Heart left ventricle (tissue), 16 donors: ENCODE measurements around the gene WFDC5. TPM values are rescaled to one million over a fixed set of nuclear protein-coding genes. Genes with fewer than 3 reads are reported as not detected.
A peak's percentile ranks its signal among the peaks of the same experiment; 100 is the strongest.

Experiments
- ATAC-seq, 4 donors: fragments of 200-7000 bp; cut with Tn5 transposase; one replicate each; pipeline ENCODE4 v1.9.1; 2020 to 2022; ENCODE audit warnings: moderate library complexity in 4 of 4, mild to moderate bottlenecking in 3 of 4, moderate number of reproducible peaks in 1 of 4
- DNase-seq, 5 donors: peaks; one replicate each; pipeline ENCODE4 v3.0.0-alpha.2; 2020
- H3K27ac ChIP-seq, 12 donors: fragments of 200-600 bp; sonication (generic) in 4 of 12; one replicate each; pipeline versions ENCODE4 v1.5.0 to v1.8.0; 2016 to 2022; ENCODE audit warnings: mild to moderate bottlenecking in 2 of 12
- H3K27me3 ChIP-seq, 9 donors: fragments of 200-600 bp; sonication (generic) in 2 of 9; one replicate each; pipeline versions ENCODE4 v1.5.1 to v1.8.0; 2016 to 2022; ENCODE audit warnings: mild to moderate bottlenecking in 3 of 9
- H3K36me3 ChIP-seq, 9 donors: fragments of 200-600 bp; sonication (generic) in 2 of 9; one replicate each; pipeline versions ENCODE4 v1.5.0 to v1.8.0; 2018 to 2022; ENCODE audit warnings: mild to moderate bottlenecking in 2 of 9
- H3K4me1 ChIP-seq, 12 donors: fragments of 200-600 bp; sonication (generic) in 4 of 12; one replicate each; pipeline versions ENCODE4 v1.5.0 to v1.8.0; 2016 to 2022; ENCODE audit warnings: mild to moderate bottlenecking in 3 of 12
- H3K4me3 ChIP-seq, 12 donors: fragments of 200-600 bp; sonication (generic) in 4 of 12; one replicate each; pipeline versions ENCODE4 v1.5.0 to v1.8.0; 2017 to 2022; ENCODE audit warnings: mild to moderate bottlenecking in 9 of 12, moderate library complexity in 4 of 12
- H3K9me3 ChIP-seq, 12 donors: fragments of 200-600 bp; sonication (generic) in 4 of 12; one replicate each; pipeline versions ENCODE4 v1.5.0 to v1.8.0; 2016 to 2022; ENCODE audit warnings: mild to moderate bottlenecking in 1 of 12
- POLR2A ChIP-seq, 2 donors: fragments of 450-650 bp; IDR thresholded peaks; one replicate each; pipeline ENCODE4 v1.6.1; 2017; ENCODE audit warnings: antibody characterized with exemption in 2 of 2, mild to moderate bottlenecking in 2 of 2, moderate library complexity in 2 of 2
- WGBS, 4 donors: extraction: QIAGEN DNeasy Blood & Tissue Kit in 2 of 4; methylation state at CpG; one replicate each; pipeline versions ENCODE4 v1.1.5 to v1.1.7; 2013 to 2018; 5-methylcytosine and 5-hydroxymethylcytosine counted together
- intact Hi-C, 10 donors: fragments of 100-400 bp; cut with DNase I; formaldehyde crosslinking; loops; one replicate each; pipeline versions ENCODE4 v1.11.1 to v1.14.2; 2022
- polyA plus RNA-seq, 2 donors: library from polyadenylated mRNA; stranded (reverse); fragments of 200-250 nt; gene quantifications; one replicate each; pipeline ENCODE4 v1.2.3, GENCODE V29; 2013
- total RNA-seq, 9 donors: library from RNA; depleted of rRNA in 2 of 9; stranded (reverse); fragments of >200 nt in 2 of 9; fragmentation: NEBNext Ultra II Directional in 3 of 9; extraction: Animal tissue kit (Norgen Biotek cat#: 25700) in 3 of 9; gene quantifications; one replicate each; pipeline versions ENCODE4 v1.1.0 to v1.2.4, GENCODE V29; 2016 to 2023
- TF ChIP-seq, protein P1 (sequence below), 12 donors: fragments of 200-600 bp; sonication (generic) in 4 of 12; IDR thresholded peaks; one replicate each; pipeline versions ENCODE4 v1.5.0 to v1.8.0; 2018 to 2022; ENCODE audit warnings: antibody characterized with exemption in 12 of 12, mild to moderate bottlenecking in 5 of 12
- donor health status: ischemic (EF 13 %, LVEDD 7.1; RV severe dilation, severe dysfunction).
- donor health status: healthy with polysubstance abuse.
- donor health status: DM: no; HTN: yes; CAD: no.
- donor health status: DM: no; HTN: no; CAD: no.
- donor health status: ischemic (EF 25% LVEDD 6.9; RV normal size, moderate dysfunction).
- donor health status: ischemic (EF 25% LVEDD 5.7; RV mildly dilated, moderate dysfunction).
- donor health status: healthy.
- donor health status: DM: yes; HTN: yes; CAD: no.
- donor health status: ischemic (EF 35%, LVEDD 5.7; RV mildly dilated, moderate dysfunction).
- donor health status: nonischemic (EF 11% LVEDD 7.7; RV severe dilation, severe dysfunction).
- donor health status: DM: yes; HTN: yes; CAD: no.
- donor health status: PGD.
- donor health status: ischemic (EF 29% LVEDD 5.4; RV normal size, mild dysfunction).
- donor health status: nonischemic (EF 23%, LVEDD 6.1; RV moderate dilation, normal function).

WFDC5 gene
- total and polyA plus RNA-seq, 11 donors = not detected

DNA sequence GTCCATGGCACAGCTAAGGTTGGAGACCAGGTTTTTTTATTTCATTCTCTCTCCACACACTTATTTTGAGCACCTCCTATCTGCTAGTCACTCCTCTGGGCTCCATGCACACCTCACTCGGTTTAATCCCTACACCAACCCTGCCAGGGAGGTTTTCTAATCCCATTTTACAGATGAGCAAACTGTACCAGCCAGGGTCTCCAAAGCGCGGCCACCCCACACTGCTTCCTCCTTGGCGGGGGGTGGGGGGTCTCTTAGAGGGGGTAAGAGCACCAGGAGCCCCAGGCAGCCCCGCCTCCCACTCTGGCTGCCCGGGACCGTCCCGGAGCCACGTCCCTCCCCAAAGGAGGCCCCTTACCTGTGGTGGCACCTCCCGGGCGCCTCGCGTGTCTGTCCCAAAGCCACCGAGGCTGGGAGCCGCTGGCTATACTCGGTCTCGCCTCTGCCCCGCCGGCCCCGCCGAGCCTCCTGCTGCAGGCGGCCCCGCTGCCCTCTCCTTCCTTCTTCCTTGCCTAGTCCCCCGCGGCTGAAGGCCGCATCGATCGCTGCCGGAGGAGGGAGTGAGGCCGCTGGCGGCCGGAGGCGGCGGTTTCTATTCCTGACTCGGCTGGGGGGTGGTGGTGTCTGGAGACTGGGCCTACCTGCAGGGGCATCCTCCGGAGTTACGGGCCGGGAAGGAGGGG lies 14.3 kb downstream of the WFDC5 start, which contains the start of gene KCNS1:
TSS of gene KCNS1 (minus strand) at position 565 of the 683 bp plus-strand sequence. CDS start 1,891 bp downstream, outside the sequence.
- peak within 1 kb of the TSS in 1 of 12 donors; percentile 10 for H3K4me3 ChIP-seq
- DNase-seq (no peak), ATAC-seq (peak in 1 of 4 donors; percentile 26)
- peaks cover 22 to 64% (median 39%) of the 10 kb centered on the region in 9 donors for H3K27me3 ChIP-seq
- H3K36me3 ChIP-seq = no peaks in the 10 kb centered on the region
- H3K27ac ChIP-seq = no peak within 1 kb of the TSS
- intact Hi-C loops = no loop called here
- no peak for TF ChIP-seq POLR2A (IDR thresholded peaks at IDR 0.05)
- TF ChIP-seq, protein P1, sequence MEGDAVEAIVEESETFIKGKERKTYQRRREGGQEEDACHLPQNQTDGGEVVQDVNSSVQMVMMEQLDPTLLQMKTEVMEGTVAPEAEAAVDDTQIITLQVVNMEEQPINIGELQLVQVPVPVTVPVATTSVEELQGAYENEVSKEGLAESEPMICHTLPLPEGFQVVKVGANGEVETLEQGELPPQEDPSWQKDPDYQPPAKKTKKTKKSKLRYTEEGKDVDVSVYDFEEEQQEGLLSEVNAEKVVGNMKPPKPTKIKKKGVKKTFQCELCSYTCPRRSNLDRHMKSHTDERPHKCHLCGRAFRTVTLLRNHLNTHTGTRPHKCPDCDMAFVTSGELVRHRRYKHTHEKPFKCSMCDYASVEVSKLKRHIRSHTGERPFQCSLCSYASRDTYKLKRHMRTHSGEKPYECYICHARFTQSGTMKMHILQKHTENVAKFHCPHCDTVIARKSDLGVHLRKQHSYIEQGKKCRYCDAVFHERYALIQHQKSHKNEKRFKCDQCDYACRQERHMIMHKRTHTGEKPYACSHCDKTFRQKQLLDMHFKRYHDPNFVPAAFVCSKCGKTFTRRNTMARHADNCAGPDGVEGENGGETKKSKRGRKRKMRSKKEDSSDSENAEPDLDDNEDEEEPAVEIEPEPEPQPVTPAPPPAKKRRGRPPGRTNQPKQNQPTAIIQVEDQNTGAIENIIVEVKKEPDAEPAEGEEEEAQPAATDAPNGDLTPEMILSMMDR (IDR thresholded peaks at IDR 0.05) = no peak
- H3K4me1 ChIP-seq = peaks cover 0 to 19% (median 4%) of the 10 kb centered on the region in 12 donors
- WGBS, 4 donors = 5 to 25% (median 8%) methylated on average over 7 to 38 of the region's 38 CpGs
- peaks cover 0 to 3% (median 0%) of the 10 kb centered on the region in 12 donors for H3K9me3 ChIP-seq

DNA sequence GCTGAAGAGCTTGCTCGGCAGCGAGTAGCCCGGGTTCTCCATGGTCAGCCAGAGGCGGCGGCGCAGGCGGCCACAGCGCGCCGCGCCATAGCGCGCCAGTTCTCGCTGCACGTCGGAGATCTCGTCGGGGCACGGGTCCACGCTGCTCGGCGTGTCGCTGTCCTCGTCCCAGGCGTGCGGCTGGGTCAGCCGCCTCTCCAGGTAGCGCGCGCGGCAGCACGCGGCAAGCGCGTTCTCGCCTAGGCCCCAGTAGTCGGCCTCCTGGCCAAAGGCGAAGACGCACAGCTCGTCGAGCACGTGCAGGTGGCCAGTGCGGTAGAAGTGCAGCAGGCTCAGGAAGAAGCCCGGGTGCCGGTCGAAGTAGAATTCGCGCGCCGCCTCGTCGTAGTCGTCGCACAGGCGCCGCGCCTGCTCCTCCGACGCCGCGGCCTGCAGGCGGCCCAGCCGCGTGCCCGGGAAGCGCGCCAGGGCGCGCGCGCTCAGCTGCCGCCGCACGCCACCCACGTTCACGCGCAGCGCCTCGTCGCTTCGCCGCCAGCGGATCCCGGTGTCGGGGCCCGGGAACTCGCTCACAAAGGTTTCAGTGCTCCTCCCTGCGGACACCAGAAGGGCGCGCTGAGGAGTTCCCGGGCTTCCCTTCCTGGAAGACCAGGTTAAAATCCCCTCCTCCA lies 16.7 kb downstream of the WFDC5 start:
- ATAC-seq = peak in 2 of 4 donors; percentile 7 to 27

DNA sequence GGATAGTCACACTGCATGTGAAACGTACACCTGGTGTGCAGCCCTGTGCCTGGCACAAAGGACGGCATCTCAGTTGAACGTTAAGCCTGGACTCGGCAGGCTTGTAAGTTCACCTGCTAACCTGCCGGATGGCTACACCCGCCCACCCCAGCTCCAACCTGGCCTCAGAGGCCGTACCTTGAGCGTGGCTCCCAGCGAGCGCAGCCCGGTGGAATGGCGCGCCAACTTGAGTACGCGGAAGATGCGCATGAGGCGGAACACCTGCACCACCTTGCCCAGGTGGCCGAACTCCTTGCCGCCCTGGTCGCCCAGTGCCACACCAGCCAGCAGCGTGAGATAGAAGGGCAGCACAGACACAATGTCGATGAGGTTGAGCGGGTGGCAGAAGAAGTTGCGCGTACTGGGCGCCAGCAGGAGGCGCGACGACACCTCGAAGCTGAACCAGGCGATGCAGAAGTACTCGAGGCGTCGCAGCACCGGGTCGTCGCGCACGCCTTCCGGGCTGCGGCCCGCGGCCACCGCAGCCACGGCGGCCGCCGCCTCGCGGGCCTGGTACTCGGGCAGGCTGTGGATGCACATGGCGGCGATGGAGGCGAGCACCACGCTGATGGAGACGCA lies 17.4 kb downstream of the WFDC5 start:
- ATAC-seq (peak in 2 of 4 donors; percentile 17 to 21), DNase-seq (no peak)
- Histone ChIP-seq H3K27me3 (peaks cover 22 to 62% (median 34%) of the 10 kb centered on the region in 9 donors), H3K4me3 (peak overlapping the region in 8 of 12 donors; percentile 1 to 42 (median 18)), H3K36me3 (no peaks in the 10 kb centered on the region), H3K4me1 (peaks cover 0 to 19% (median 4%) of the 10 kb centered on the region in 12 donors), H3K27ac (no peak overlapping the region), H3K9me3 (no peaks in the 10 kb centered on the region)
- intact Hi-C loops = loop anchor here (2.0 to 10.0 kb wide), 7 partner anchors 53 to 197 kb away; no protein-coding TSS in a partner anchor
- WGBS, 4 donors = 23 to 66% (median 29%) methylated on average over 16 to 56 of the region's 56 CpGs
- TF ChIP-seq, protein P1 (IDR thresholded peaks at IDR 0.05) = peak in 4 of 12 donors; percentile 14 to 25 (median 19)
- TF ChIP-seq POLR2A (IDR thresholded peaks at IDR 0.05) = no peak

More for the DNA sequence above, 16.7 kb downstream of the WFDC5 start:
- TF ChIP-seq, protein P1 (IDR thresholded peaks at IDR 0.05) = peak in 1 of 12 donors; percentile 6
- TF ChIP-seq POLR2A (IDR thresholded peaks at IDR 0.05) = no peak
- Histone ChIP-seq H3K4me3 (peak overlapping the region in 8 of 12 donors; percentile 1 to 42 (median 18)), H3K9me3 (peaks cover 0 to 3% (median 0%) of the 10 kb centered on the region in 12 donors), H3K36me3 (no peaks in the 10 kb centered on the region), H3K27ac (no peak overlapping the region), H3K4me1 (peaks cover 0 to 19% (median 4%) of the 10 kb centered on the region in 12 donors), H3K27me3 (peaks cover 22 to 62% (median 36%) of the 10 kb centered on the region in 9 donors)
- intact Hi-C loops = loop anchor here in 8 of 10 donors (5.0 to 10.0 kb wide), 4 partner anchors 56 to 197 kb away; no protein-coding TSS in a partner anchor
- no peak for DNase-seq
- WGBS, 4 donors = 3 to 9% (median 5%) methylated on average over 26 to 91 of the region's 91 CpGs
